ENCODE data around the gene STAT5B. TPM values are rescaled to one million over a fixed set of nuclear protein-coding genes. Genes with fewer than 3 reads are reported as not detected.

The STAT5B gene
- total and polyA plus RNA-seq, 9 of the 15 experiments (the other 6 are each of a cell fraction or from before 2014, with no cell fraction given) = 20.8 to 176 (median 92.4) TPM

DNA sequence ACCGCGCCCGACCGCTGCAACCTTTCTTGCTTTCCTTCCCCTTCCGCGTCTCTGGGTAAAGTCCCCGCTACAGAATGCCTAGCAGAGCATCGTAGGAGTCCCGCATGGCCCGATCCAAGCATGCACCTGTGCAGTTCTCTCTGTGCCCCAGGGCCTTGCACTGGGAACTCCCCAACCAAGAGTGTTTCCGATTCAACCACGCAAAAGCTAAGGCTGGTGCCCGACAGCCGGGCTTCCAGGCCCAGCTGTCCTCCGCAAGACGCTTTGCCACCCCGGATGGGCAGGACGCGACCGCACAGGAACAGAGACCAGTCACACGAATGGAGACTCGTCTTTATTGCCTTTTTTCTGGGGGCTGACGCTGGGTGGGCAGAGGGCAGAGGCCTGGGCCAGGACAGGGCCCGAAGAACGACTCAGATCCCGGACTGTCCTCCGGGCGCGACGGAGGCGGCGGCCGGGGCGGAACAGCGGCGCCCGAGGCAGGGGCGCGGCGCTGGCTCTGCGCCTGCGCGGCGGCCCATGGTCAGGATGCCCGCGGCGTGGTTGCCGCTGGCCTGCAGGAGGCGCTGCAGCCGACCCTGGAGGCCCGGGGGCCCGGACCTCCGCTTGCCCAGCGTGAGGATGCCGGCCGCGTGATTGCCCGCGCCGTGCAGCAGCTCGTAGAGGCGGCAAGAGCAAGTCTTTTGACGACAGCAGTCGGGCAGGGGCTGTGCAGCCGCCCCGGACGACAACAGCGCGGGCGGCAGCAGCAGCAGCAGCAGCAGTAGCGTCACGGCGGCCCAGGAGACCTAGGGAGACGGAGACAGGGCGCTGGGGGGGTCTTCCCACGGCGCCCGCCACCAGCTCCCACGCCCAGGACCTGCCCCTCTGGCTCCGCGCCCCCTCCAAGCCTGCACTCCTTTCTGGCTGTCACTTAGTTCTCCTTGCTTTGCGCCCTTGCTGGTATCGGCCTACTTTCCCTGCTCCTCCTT lies 92.2 kb downstream of the STAT5B start (continued):
- TF ChIP-seq SAP30 (IDR thresholded peaks at IDR 0.05; ENCODE audit: borderline replicate concordance, insufficient read depth, low read depth, low read length, poor library complexity, severe bottlenecking) = peak; percentile 39
- no peak for TF ChIP-seq FOXO4 (CRISPR knock-in tag; IDR thresholded peaks at IDR 0.05)
- TF ChIP-seq RCOR1 (IDR thresholded peaks at IDR 0.05; ENCODE audit: borderline replicate concordance in 1 of 2, low read depth in 2 of 2, low read length in 2 of 2) = peak in 1 of 2 experiments; percentile 66; a peak in 3 of 4 replicates
- no peak for TF ChIP-seq ESRRA (IDR thresholded peaks at IDR 0.05; ENCODE audit: borderline replicate concordance, low read depth)
- TF ChIP-seq FOSL1 (tag; conservative IDR thresholded peaks at IDR 0.05) = peak; percentile 4; the same call in 1 of the 2 replicates
- TF ChIP-seq JUND (IDR thresholded peaks at IDR 0.05; ENCODE audit: borderline replicate concordance, low read depth, low read length) = 0 out of 2 replicates have a peak, but pooled peaks have one; percentile 22
- TF ChIP-seq JUND (tag; IDR thresholded peaks at IDR 0.05; ENCODE audit: borderline replicate concordance, low read depth, low read length) = no peak; the same call in 2 of the 3 replicates
- peak; percentile 99 for TF ChIP-seq L3MBTL2 (IDR thresholded peaks at IDR 0.05)
- TF ChIP-seq, protein P1, sequence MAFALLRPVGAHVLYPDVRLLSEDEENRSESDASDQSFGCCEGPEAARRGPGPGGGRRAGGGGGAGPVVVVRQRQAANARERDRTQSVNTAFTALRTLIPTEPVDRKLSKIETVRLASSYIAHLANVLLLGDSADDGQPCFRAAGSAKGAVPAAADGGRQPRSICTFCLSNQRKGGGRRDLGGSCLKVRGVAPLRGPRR (CRISPR knock-in tag; IDR thresholded peaks at IDR 0.05) = no peak
- 0 out of 2 replicates have a peak, but pooled peaks have one; percentile 19 for TF ChIP-seq TEAD4 (IDR thresholded peaks at IDR 0.05; ENCODE audit: low read length)
- TF ChIP-seq TEAD4 (CRISPR knock-in tag; IDR thresholded peaks at IDR 0.05; ENCODE audit: borderline replicate concordance) = no peak
- TF ChIP-seq SUPT5H (IDR thresholded peaks at IDR 0.05) = 0 out of 2 replicates have a peak, but pooled peaks have one; percentile 8
- no peak for TF ChIP-seq CHD2 (IDR thresholded peaks at IDR 0.05; ENCODE audit: low read depth, low read length)
- TF ChIP-seq BHLHE40 (IDR thresholded peaks at IDR 0.05; ENCODE audit: low read length) = peak; percentile 32; the same call in 1 of the 2 replicates
- peak; percentile 97 to 99 for TF ChIP-seq E2F6 (IDR thresholded peaks at IDR 0.05; ENCODE audit: borderline replicate concordance in 1 of 2, extremely low read depth in 1 of 2, insufficient read depth in 1 of 2, insufficient read length in 1 of 2, low read depth in 1 of 2, low read length in 1 of 2, poor library complexity in 1 of 2, severe bottlenecking in 1 of 2)
- TF ChIP-seq ZNF449 (CRISPR knock-in tag; IDR thresholded peaks at IDR 0.05) = 0 out of 2 replicates have a peak, but pooled peaks have one; percentile 30
- no peak for TF ChIP-seq BACH1 (tag; IDR thresholded peaks at IDR 0.05)
- TF ChIP-seq, protein P2, sequence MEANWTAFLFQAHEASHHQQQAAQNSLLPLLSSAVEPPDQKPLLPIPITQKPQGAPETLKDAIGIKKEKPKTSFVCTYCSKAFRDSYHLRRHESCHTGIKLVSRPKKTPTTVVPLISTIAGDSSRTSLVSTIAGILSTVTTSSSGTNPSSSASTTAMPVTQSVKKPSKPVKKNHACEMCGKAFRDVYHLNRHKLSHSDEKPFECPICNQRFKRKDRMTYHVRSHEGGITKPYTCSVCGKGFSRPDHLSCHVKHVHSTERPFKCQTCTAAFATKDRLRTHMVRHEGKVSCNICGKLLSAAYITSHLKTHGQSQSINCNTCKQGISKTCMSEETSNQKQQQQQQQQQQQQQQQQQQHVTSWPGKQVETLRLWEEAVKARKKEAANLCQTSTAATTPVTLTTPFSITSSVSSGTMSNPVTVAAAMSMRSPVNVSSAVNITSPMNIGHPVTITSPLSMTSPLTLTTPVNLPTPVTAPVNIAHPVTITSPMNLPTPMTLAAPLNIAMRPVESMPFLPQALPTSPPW (CRISPR knock-in tag; IDR thresholded peaks at IDR 0.05) = peak; percentile 52; the same call in 1 of the 2 replicates
- no peak for TF ChIP-seq NR2C2 (CRISPR knock-in tag; IDR thresholded peaks at IDR 0.05)
- peak; percentile 43; the same call in 1 of the 2 replicates for TF ChIP-seq NR2C2 (tag; IDR thresholded peaks at IDR 0.05)

All from K562 (cell line).